ENCODE data around the gene DNAJB9. TPM values are rescaled to one million over a fixed set of nuclear protein-coding genes. Genes with fewer than 3 reads are reported as not detected.

DNAJB9 gene
- total and polyA plus RNA-seq, 8 donors: 26.2 to 34.3 (median 31.4) TPM

GRCh38 chr7:108525985-108526767, 43.5 kb upstream of the DNAJB9 start, which contains the start of gene PNPLA8:
Gene PNPLA8, minus strand, starts transcription at chr7:108526135. Its CDS starts 10,644 bp downstream, at chr7:108515491.
- H3K4me3 ChIP-seq: peak within 1 kb of the TSS; percentile 69
- peak within 1 kb of the TSS; percentile 99 to 100 for H3K27ac ChIP-seq
- no peak for TF ChIP-seq CTCF (IDR thresholded peaks at IDR 0.05)
- no peaks in the 10 kb centered on the region for H3K9me3 ChIP-seq
- H3K36me3 ChIP-seq: no peaks in the 10 kb centered on the region
- intact Hi-C loops (cut with DNase I): no loop called here
- DNase-seq (peak; percentile 99 to 100 (median 100)), ATAC-seq (peak; percentile 94)
- no peaks in the 10 kb centered on the region for H3K27me3 ChIP-seq
- H3K4me1 ChIP-seq: peaks cover 16 to 46% of the 10 kb centered on the region in 2 donors

- H3K27me3 ChIP-seq: no peaks in the 10 kb centered on the region
- peak overlapping the region; percentile 99 to 100 for H3K27ac ChIP-seq
- DNase-seq (no peak), ATAC-seq (no peak)
- no peaks in the 10 kb centered on the region for H3K36me3 ChIP-seq
- H3K4me3 ChIP-seq: peak overlapping the region; percentile 66 to 69
- no peak for TF ChIP-seq CTCF (IDR thresholded peaks at IDR 0.05)
- H3K4me1 ChIP-seq: peaks cover 16 to 41% of the 10 kb centered on the region in 2 donors
- intact Hi-C loops (cut with DNase I): no loop called here
- H3K9me3 ChIP-seq: no peaks in the 10 kb centered on the region
Observed at GRCh38 chr7:108526768-108527017, 43.0 kb upstream of the DNAJB9 start.

GRCh38 chr7:108528183-108528712, 41.4 kb upstream of the DNAJB9 start:
- no peak for TF ChIP-seq CTCF (IDR thresholded peaks at IDR 0.05)
- ATAC-seq (no peak), DNase-seq (no peak)
- H3K9me3 ChIP-seq: no peaks in the 10 kb centered on the region
- peaks cover 16 to 26% of the 10 kb centered on the region in 2 donors for H3K4me1 ChIP-seq
- no peaks in the 10 kb centered on the region for H3K36me3 ChIP-seq
- no peaks in the 10 kb centered on the region for H3K27me3 ChIP-seq
- H3K4me3 ChIP-seq: no peak overlapping the region
- intact Hi-C loops (cut with DNase I): no loop called here
- H3K27ac ChIP-seq: peak overlapping the region in 1 of 2 donors; percentile 8

- no peaks in the 10 kb centered on the region for H3K9me3 ChIP-seq
- no peak for DNase-seq
- no peak overlapping the region for H3K4me3 ChIP-seq
- H3K27me3 ChIP-seq: no peaks in the 10 kb centered on the region
- no peak for TF ChIP-seq CTCF (IDR thresholded peaks at IDR 0.05)
- H3K4me1 ChIP-seq: peaks cover 9 to 15% of the 10 kb centered on the region in 2 donors
- ATAC-seq: no peak
- no peak overlapping the region for H3K27ac ChIP-seq
- no peaks in the 10 kb centered on the region for H3K36me3 ChIP-seq
- intact Hi-C loops (cut with DNase I): no loop called here
Observed at GRCh38 chr7:108529341-108529740, 40.3 kb upstream of the DNAJB9 start.

GRCh38 chr7:108533712-108534111, 36.0 kb upstream of the DNAJB9 start:
- Histone ChIP-seq H3K27me3 (no peaks in the 10 kb centered on the region), H3K36me3 (no peaks in the 10 kb centered on the region), H3K9me3 (no peaks in the 10 kb centered on the region), H3K4me1 (no peaks in the 10 kb centered on the region), H3K4me3 (no peak overlapping the region), H3K27ac (no peak overlapping the region)
- TF ChIP-seq CTCF (IDR thresholded peaks at IDR 0.05): no peak
- intact Hi-C loops (cut with DNase I): no loop called here
- DNase-seq: no peak
- no peak for ATAC-seq
